Smooth muscle cell of the coronary artery (primary cell): ENCODE data around the gene ETV1. TPM values are rescaled to one million over a fixed set of nuclear protein-coding genes. Genes with fewer than 3 reads are reported as not detected.

Source experiments
- total RNA-seq: library from RNA; depleted of rRNA; stranded (reverse); fragments of >200 nt; gene quantifications from 2 replicates; pipeline ENCODE4 v1.2.3, GENCODE V29; 2014; ENCODE audit warnings: low replicate concordance

Gene ETV1
- total RNA-seq, result 8.0 and 13.2 TPM in 2 replicates

GRCh38 chr7:13989126-13989948 lies at the start of gene ETV1:
ETV1 (minus strand) TSS chr7:13989666; CDS start chr7:13989052, 614 bp downstream.

